NOMO-1 (cell line): ENCODE data around the gene METRNL.
A peak's percentile ranks its signal among the peaks of the same experiment; 100 is the strongest.
"Not testable (repeated sequence)": the region's sequence is repeated elsewhere in the genome, so short reads cannot be mapped to it uniquely, and the experiment has no call there.

ENCODE experiments used
- DNase-seq, 2 experiments: peaks; one replicate each; lab custom pipeline; 2025; ENCODE audit not compliant: unreplicated experiment in 2 of 2; lab: John Stamatoyannopoulos, UW

Gene METRNL

GRCh38 chr17:83065660-83066542, 13.5 kb upstream of the METRNL start:
- DNase-seq = no peak

- not testable (repeated sequence) for DNase-seq
Measured at GRCh38 chr17:83066543-83066890, 12.9 kb upstream of the METRNL start.

GRCh38 chr17:83067071-83067717, 12.2 kb upstream of the METRNL start:
- DNase-seq = no peak

- no peak for DNase-seq
Measured at GRCh38 chr17:83067718-83068261, 11.6 kb upstream of the METRNL start.

- no peak for DNase-seq
Measured at GRCh38 chr17:83068641-83069570, 10.5 kb upstream of the METRNL start.

- DNase-seq = no peak
Measured at GRCh38 chr17:83069571-83069906, 9.9 kb upstream of the METRNL start.

GRCh38 chr17:83069931-83070742, 9.3 kb upstream of the METRNL start:
- no peak for DNase-seq

GRCh38 chr17:83070800-83071341, 8.5 kb upstream of the METRNL start:
- no peak for DNase-seq

GRCh38 chr17:83071365-83071764, 8.0 kb upstream of the METRNL start:
- DNase-seq = no peak

- DNase-seq = peak; percentile 43 to 81
Measured at GRCh38 chr17:83071966-83072562, 7.3 kb upstream of the METRNL start.

- DNase-seq = no peak
Measured at GRCh38 chr17:83072600-83073358, 6.6 kb upstream of the METRNL start.

- no peak for DNase-seq
Measured at GRCh38 chr17:83073389-83074063, 5.9 kb upstream of the METRNL start.

- no peak for DNase-seq
Measured at GRCh38 chr17:83074486-83075223, 4.8 kb upstream of the METRNL start.

GRCh38 chr17:83075270-83075880, 4.0 kb upstream of the METRNL start:
- DNase-seq = peak in 1 of 2 experiments; percentile 16

- DNase-seq = no peak
Measured at GRCh38 chr17:83076938-83077337, 2.5 kb upstream of the METRNL start.

- no peak for DNase-seq
Measured at GRCh38 chr17:83077411-83077810, 2.0 kb upstream of the METRNL start.

GRCh38 chr17:83077939-83078338, 1.5 kb upstream of the METRNL start:
- no peak for DNase-seq
